K562 (cell line): ENCODE data around the gene FEN1. TPM values are rescaled to one million over a fixed set of nuclear protein-coding genes. Genes with fewer than 3 reads are reported as not detected.

ENCODE experiments used
- BRD9 ChIP-seq: fragments of 450-650 bp; IDR thresholded peaks from 2 replicates; pipeline ENCODE4 v1.6.1; 2018; ENCODE audit warnings: low read depth; ENCODE audit not compliant: partially characterized antibody
- CBX2 ChIP-seq: fragments of 200-600 bp; sonication (generic); IDR thresholded peaks from one replicate; pipeline ENCODE4 v1.6.1; 2012; ENCODE audit warnings: mild to moderate bottlenecking, low read length, inconsistent platforms; ENCODE audit not compliant: insufficient read depth, poor library complexity, severe bottlenecking
- CREM ChIP-seq: IDR thresholded peaks from 2 replicates; pipeline ENCODE4 v1.6.1; 2014; ENCODE audit warnings: antibody characterized with exemption, low read depth
- EWSR1 ChIP-seq: fragments of 450-650 bp; IDR thresholded peaks from 2 replicates; pipeline ENCODE4 v1.6.1; 2018; ENCODE audit warnings: borderline replicate concordance, mild to moderate bottlenecking, low read depth, moderate library complexity; ENCODE audit not compliant: partially characterized antibody
- FOXO4 ChIP-seq: fragments of 450-650 bp; formaldehyde crosslinking; IDR thresholded peaks from 2 replicates; pipeline ENCODE4 v1.4.0; 2020; ENCODE audit warnings: mild to moderate bottlenecking, moderate library complexity
- LARP7 ChIP-seq: fragments of 450-650 bp; IDR thresholded peaks from 2 replicates; pipeline ENCODE4 v1.6.1; 2016
- MAFK ChIP-seq: IDR thresholded peaks from 2 replicates; pipeline ENCODE4 v1.6.1; 2011; ENCODE audit warnings: low read length, improper control_type of control experiment
- MLLT1 ChIP-seq, 2 experiments: fragments of 450-650 bp; IDR thresholded peaks; 2 replicates each; pipeline ENCODE4 v1.6.1; 2016
- SMARCC2 ChIP-seq: fragments of 450-650 bp; IDR thresholded peaks from 2 replicates; pipeline ENCODE4 v1.6.1; 2017; ENCODE audit warnings: antibody characterized with exemption, moderate library complexity, mild to moderate bottlenecking, low read depth
- SRF ChIP-seq, 2 experiments: fragments of 250-450, 450-650 bp in 1 of 2; sonication (Bioruptor Pico) in 1 of 2; sonication (generic) in 1 of 2; formaldehyde crosslinking; IDR thresholded peaks; 2 replicates each; pipeline versions ENCODE4 v1.5.0 to v1.5.1; 2020 to 2022; ENCODE audit warnings: mild to moderate bottlenecking in 1 of 2, missing genetic modification reagents in 1 of 2
- SRSF9 ChIP-seq: fragments of 200-400 bp; formaldehyde crosslinking; IDR thresholded peaks from 2 replicates; pipeline ENCODE4 v1.6.1; 2017; ENCODE audit warnings: low read depth, low read length, borderline replicate concordance
- TSHZ1 ChIP-seq: fragments of 250-450 bp; sonication (Bioruptor Pico); IDR thresholded peaks from 2 replicates; pipeline ENCODE4 v1.4.0; 2020; ENCODE audit warnings: mild to moderate bottlenecking, moderate library complexity
- ZNF133 ChIP-seq: fragments of 250-450 bp; sonication (Bioruptor Pico); IDR thresholded peaks from 2 replicates; pipeline ENCODE4 v1.4.0; 2020; ENCODE audit warnings: mild to moderate bottlenecking
- ZNF134 ChIP-seq: fragments of 250-450 bp; sonication (Bioruptor Pico); conservative IDR thresholded peaks from 2 replicates; pipeline ENCODE4 v1.4.0; 2020
- ZNF436 ChIP-seq: fragments of 250-450, 450-650 bp; sonication (Bioruptor Pico); formaldehyde crosslinking; IDR thresholded peaks from 2 replicates; pipeline ENCODE4 v1.7.0; 2020; ENCODE audit warnings: mild to moderate bottlenecking
- polyA plus RNA-seq, 8 experiments: library from polyadenylated mRNA; depleted of rRNA in 4 of 8; stranded (reverse) in 5 of 8; unstranded in 3 of 8; fragments of >200 nt; fragmentation: Nextera tagmentation in 2 of 8; fragmentation: Illumina TruSeq in 1 of 8; extraction: Ambion mirVana in 2 of 8; extraction: Trizol in 1 of 8; gene quantifications; 2 replicates each; pipeline versions ENCODE4 v1.2.1 to v1.2.3, GENCODE V29; 2011 to 2014; ENCODE audit warnings: inconsistent platforms in 1 of 8, missing spikeins in 1 of 8
- total RNA-seq, 7 experiments: library from RNA; depleted of rRNA in 6 of 7; stranded (reverse); fragments of >200 nt in 6 of 7; fragmentation: Illumina TruSeq in 2 of 7; extraction: Trizol in 2 of 7; gene quantifications; 2 replicates each; pipeline versions ENCODE4 v1.2.1 to v1.2.3, GENCODE V29; 2011 to 2021; ENCODE audit warnings: low replicate concordance in 1 of 7
- TF ChIP-seq, protein P1 (sequence below): IDR thresholded peaks from 2 replicates; pipeline ENCODE4 v1.6.1; 2012; ENCODE audit warnings: low read depth, low read length, improper control_type of control experiment, borderline replicate concordance
- TF ChIP-seq, protein P2 (sequence below): fragments of 450-650 bp; formaldehyde crosslinking; IDR thresholded peaks from 2 replicates; pipeline ENCODE4 v1.4.0; 2020; ENCODE audit warnings: mild to moderate bottlenecking, moderate library complexity

The FEN1 gene
- total and polyA plus RNA-seq, 9 of the 15 experiments (the other 6 are each of a cell fraction or from before 2014, with no cell fraction given): 58.1 to 156 (median 137) TPM

- TF ChIP-seq FOXO4 (CRISPR knock-in tag) (no peak), SRF (CRISPR knock-in tag; IDR thresholded peaks at IDR 0.05) (no peak), BRD9 (peak; percentile 50), CBX2 (no peak), ZNF133 (CRISPR knock-in tag) (no peak), ZNF436 (CRISPR knock-in tag) (no peak), MAFK (peak; percentile 62), SRSF9 (no peak), CREM (peak; percentile 48; the same call in 1 of the 2 replicates), EWSR1 (no peak), TSHZ1 (CRISPR knock-in tag) (no peak), LARP7 (no peak), ZNF134 (CRISPR knock-in tag) (no peak), SMARCC2 (peak; percentile 96), MLLT1 (IDR thresholded peaks at IDR 0.05) (no peak)
- TF ChIP-seq, protein P1, sequence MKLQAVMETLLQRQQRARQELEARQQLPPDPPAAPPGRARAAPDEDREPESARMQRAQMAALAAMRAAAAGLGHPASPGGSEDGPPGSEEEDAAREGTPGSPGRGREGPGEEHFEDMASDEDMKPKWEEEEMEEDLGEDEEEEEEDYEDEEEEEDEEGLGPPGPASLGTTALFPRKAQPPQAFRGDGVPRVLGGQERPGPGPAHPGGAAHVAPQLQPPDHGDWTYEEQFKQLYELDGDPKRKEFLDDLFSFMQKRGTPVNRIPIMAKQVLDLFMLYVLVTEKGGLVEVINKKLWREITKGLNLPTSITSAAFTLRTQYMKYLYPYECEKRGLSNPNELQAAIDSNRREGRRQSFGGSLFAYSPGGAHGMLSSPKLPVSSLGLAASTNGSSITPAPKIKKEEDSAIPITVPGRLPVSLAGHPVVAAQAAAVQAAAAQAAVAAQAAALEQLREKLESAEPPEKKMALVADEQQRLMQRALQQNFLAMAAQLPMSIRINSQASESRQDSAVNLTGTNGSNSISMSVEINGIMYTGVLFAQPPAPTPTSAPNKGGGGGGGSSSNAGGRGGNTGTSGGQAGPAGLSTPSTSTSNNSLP: peak; percentile 87
- TF ChIP-seq, protein P2, sequence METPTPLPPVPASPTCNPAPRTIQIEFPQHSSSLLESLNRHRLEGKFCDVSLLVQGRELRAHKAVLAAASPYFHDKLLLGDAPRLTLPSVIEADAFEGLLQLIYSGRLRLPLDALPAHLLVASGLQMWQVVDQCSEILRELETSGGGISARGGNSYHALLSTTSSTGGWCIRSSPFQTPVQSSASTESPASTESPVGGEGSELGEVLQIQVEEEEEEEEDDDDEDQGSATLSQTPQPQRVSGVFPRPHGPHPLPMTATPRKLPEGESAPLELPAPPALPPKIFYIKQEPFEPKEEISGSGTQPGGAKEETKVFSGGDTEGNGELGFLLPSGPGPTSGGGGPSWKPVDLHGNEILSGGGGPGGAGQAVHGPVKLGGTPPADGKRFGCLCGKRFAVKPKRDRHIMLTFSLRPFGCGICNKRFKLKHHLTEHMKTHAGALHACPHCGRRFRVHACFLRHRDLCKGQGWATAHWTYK (CRISPR knock-in tag): no peak
Measured at GRCh38 chr11:61800331-61801281, 7.9 kb downstream of the FEN1 start (continued).
